ENCODE results near the gene TAF15. TPM values are rescaled to one million over a fixed set of nuclear protein-coding genes. Genes with fewer than 3 reads are reported as not detected.

The TAF15 gene
- total RNA-seq, 1 experiment from 2014 or later = 202 TPM

DNA sequence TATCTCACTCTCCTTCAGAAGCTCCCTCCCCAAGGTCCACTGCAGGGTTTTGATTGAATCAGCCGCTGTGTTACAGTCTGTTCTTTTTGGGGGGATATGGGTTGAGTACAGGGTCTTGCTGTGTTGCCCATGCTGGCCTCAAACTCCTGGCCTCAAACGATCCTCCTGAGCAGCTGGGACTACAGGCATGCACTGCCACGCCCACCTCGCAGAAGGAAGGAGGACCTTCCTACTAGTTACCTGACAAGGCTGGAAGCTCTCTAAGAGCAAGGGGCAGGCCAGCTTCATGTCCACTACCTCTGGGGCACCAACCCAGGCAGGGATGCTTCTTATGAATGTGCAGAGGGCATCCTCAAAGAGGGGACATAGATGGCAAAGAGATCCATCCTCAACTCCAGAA, 11.9 kb upstream of the TAF15 start:
- Histone ChIP-seq H3K27ac (no peak overlapping the region), H3K4me3 (no peak overlapping the region), H3F3A (ENCODE audit: insufficient read depth, low read depth) (peaks cover 16% of the 10 kb centered on the region; the same call in 1 of the 2 replicates), H3K9me3 (ENCODE audit: insufficient read depth, low read depth) (no peaks in the 10 kb centered on the region), H3K36me3 (ENCODE audit: low read depth) (no peaks in the 10 kb centered on the region), H3K27me3 (ENCODE audit: insufficient read depth, low read depth) (peaks cover 45% of the 10 kb centered on the region), H3K4me2 (no peak overlapping the region), H3K9me2 (ENCODE audit: insufficient read depth) (no peaks in the 10 kb centered on the region), H4K20me1 (ENCODE audit: insufficient read depth) (no peaks in the 10 kb centered on the region), H3K79me2 (ENCODE audit: low read depth) (no peaks in the 10 kb centered on the region), H2AFZ (no peak overlapping the region), H3K4me1 (replicated peaks; ENCODE audit: insufficient read depth) (peaks cover 5% of the 10 kb centered on the region; the same call in 1 of the 2 replicates)
- DNase-seq = no peak
- POLR2A ChIA-PET (ENCODE audit: unreplicated experiment) = no interaction called here
- intact Hi-C loops (cut with micrococcal nuclease; ENCODE audit: unreplicated experiment) = no loop called here
- TF ChIP-seq CTCF (conservative IDR thresholded peaks at IDR 0.05) (no peak), EZH2 (IDR thresholded peaks at IDR 0.05; ENCODE audit: low read depth) (no peak)
- CTCF ChIA-PET = no interaction called here
- BruUV-seq (replicated peaks) = no TSS peak

GRCh38 chr17:35797918-35798317, 11.4 kb upstream of the TAF15 start:
- intact Hi-C loops (cut with micrococcal nuclease; ENCODE audit: unreplicated experiment) = no loop called here
- Histone ChIP-seq H3K4me3 (no peak overlapping the region), H3K4me2 (no peak overlapping the region), H3K36me3 (ENCODE audit: low read depth) (no peaks in the 10 kb centered on the region), H3K79me2 (ENCODE audit: low read depth) (no peaks in the 10 kb centered on the region), H4K20me1 (ENCODE audit: insufficient read depth) (no peaks in the 10 kb centered on the region), H3K9me3 (ENCODE audit: insufficient read depth, low read depth) (no peaks in the 10 kb centered on the region), H2AFZ (no peak overlapping the region), H3K27me3 (ENCODE audit: insufficient read depth, low read depth) (peaks cover 45% of the 10 kb centered on the region), H3K27ac (no peak overlapping the region), H3K9me2 (ENCODE audit: insufficient read depth) (no peaks in the 10 kb centered on the region), H3F3A (ENCODE audit: insufficient read depth, low read depth) (peaks cover 16% of the 10 kb centered on the region; the same call in 1 of the 2 replicates), H3K4me1 (replicated peaks; ENCODE audit: insufficient read depth) (peaks cover 5% of the 10 kb centered on the region; the same call in 1 of the 2 replicates)
- no TSS peak for BruUV-seq (replicated peaks)
- TF ChIP-seq CTCF (conservative IDR thresholded peaks at IDR 0.05) (no peak), EZH2 (IDR thresholded peaks at IDR 0.05; ENCODE audit: low read depth) (no peak)
- CTCF ChIA-PET = no interaction called here
- no peak for DNase-seq
- POLR2A ChIA-PET (ENCODE audit: unreplicated experiment) = no interaction called here

- Histone ChIP-seq H3K9me2 (ENCODE audit: insufficient read depth) (no peaks in the 10 kb centered on the region), H3K36me3 (ENCODE audit: low read depth) (no peaks in the 10 kb centered on the region), H3K79me2 (ENCODE audit: low read depth) (no peaks in the 10 kb centered on the region), H3F3A (ENCODE audit: insufficient read depth, low read depth) (peaks cover 10% of the 10 kb centered on the region; the same call in 1 of the 2 replicates), H3K27ac (no peak overlapping the region), H3K4me1 (replicated peaks; ENCODE audit: insufficient read depth) (peaks cover 2% of the 10 kb centered on the region; the same call in 1 of the 2 replicates), H2AFZ (no peak overlapping the region), H3K27me3 (ENCODE audit: insufficient read depth, low read depth) (peaks cover 27% of the 10 kb centered on the region), H4K20me1 (ENCODE audit: insufficient read depth) (no peaks in the 10 kb centered on the region), H3K4me3 (no peak overlapping the region), H3K9me3 (ENCODE audit: insufficient read depth, low read depth) (no peaks in the 10 kb centered on the region), H3K4me2 (no peak overlapping the region)
- intact Hi-C loops (cut with micrococcal nuclease; ENCODE audit: unreplicated experiment) = loop anchor here (1.0 to 10.0 kb wide), 2 partner anchors 17 to 185 kb away; no protein-coding TSS in a partner anchor
- BruUV-seq (replicated peaks) = no TSS peak
- ChIA-PET POLR2A (ENCODE audit: unreplicated experiment) (interaction anchor here (0.6 kb wide), 1 partner anchor 225 kb away, joined by 13 read pairs; no protein-coding TSS in a partner anchor), CTCF (no interaction called here)
- TF ChIP-seq EZH2 (IDR thresholded peaks at IDR 0.05; ENCODE audit: low read depth) (no peak), CTCF (conservative IDR thresholded peaks at IDR 0.05) (no peak)
- DNase-seq = peak in 1 of 2 experiments; percentile 70
Measured at GRCh38 chr17:35799942-35800341, 9.3 kb upstream of the TAF15 start.

Data from PC-9 (cell line).